ENCODE data around the gene RALGPS2.

RALGPS2 gene

GRCh38 chr1:178796013-178796412 lies 71.0 kb downstream of the RALGPS2 start:
- CTCF ChIA-PET, result no interaction called here
- TF ChIP-seq ZNF350 (tag by site-specific recombination; IDR thresholded peaks at IDR 0.05), result no peak
- no peak for TF ChIP-seq ZNF658 (tag by site-specific recombination; IDR thresholded peaks at IDR 0.05)
- no peak for TF ChIP-seq ZNF223 (tag by site-specific recombination; IDR thresholded peaks at IDR 0.05)
- no peak for TF ChIP-seq ZNF488 (tag by site-specific recombination; IDR thresholded peaks at IDR 0.05)
- TF ChIP-seq ZNF416 (tag by site-specific recombination; IDR thresholded peaks at IDR 0.05), result no peak
- TF ChIP-seq ZNF132 (tag by site-specific recombination; IDR thresholded peaks at IDR 0.05; ENCODE audit: borderline replicate concordance), result no peak
- TF ChIP-seq PRDM10 (tag by site-specific recombination; IDR thresholded peaks at IDR 0.05), result no peak
- no peak for TF ChIP-seq ZNF768 (tag by site-specific recombination; IDR thresholded peaks at IDR 0.05)
- no peak for TF ChIP-seq ZNF692 (tag by site-specific recombination; IDR thresholded peaks at IDR 0.05)
- TF ChIP-seq ZNF704 (tag by site-specific recombination; IDR thresholded peaks at IDR 0.05), result no peak
- no peak for TF ChIP-seq ZNF548 (tag by site-specific recombination; IDR thresholded peaks at IDR 0.05)
- TF ChIP-seq ZNF354C (tag by site-specific recombination; IDR thresholded peaks at IDR 0.05; ENCODE audit: borderline replicate concordance, low read depth), result no peak
- TF ChIP-seq OSR2 (tag by site-specific recombination; IDR thresholded peaks at IDR 0.05), result no peak
- TF ChIP-seq YY2 (tag by site-specific recombination; IDR thresholded peaks at IDR 0.05), result no peak
- no peak for TF ChIP-seq ZNF555 (tag by site-specific recombination; conservative IDR thresholded peaks at IDR 0.05)
- TF ChIP-seq ZNF521 (tag by site-specific recombination; IDR thresholded peaks at IDR 0.05), result no peak

GRCh38 chr1:178797590-178797989 lies 72.5 kb downstream of the RALGPS2 start:
- H3K4me3 ChIP-seq (ENCODE audit: low read depth, low read length), result no peak overlapping the region
- ChIA-PET POLR2A (no interaction called here), CTCF (interaction anchor here (0.6 to 1.2 kb wide), 2 partner anchors 23 to 802 kb away, joined by 4 read pairs; no protein-coding TSS in a partner anchor)
- no peaks in the 10 kb centered on the region for H3K36me3 ChIP-seq (ENCODE audit: control insufficient read depth in 2 of 2, insufficient read depth in 1 of 2, low read length in 2 of 2)
- H3K4me1 ChIP-seq (ENCODE audit: control insufficient read depth, insufficient read depth, low read length), result no peaks in the 10 kb centered on the region
- no peak overlapping the region for H3K27ac ChIP-seq (ENCODE audit: extremely low read depth, low read depth, low read length)
- no peaks in the 10 kb centered on the region for H3K9me3 ChIP-seq (ENCODE audit: control insufficient read depth, insufficient read depth, low read depth, low read length)
- TF ChIP-seq ZNF239 (tag by site-specific recombination; IDR thresholded peaks at IDR 0.05), result no peak
- no peak for TF ChIP-seq KLF10 (tag by site-specific recombination; IDR thresholded peaks at IDR 0.05)
- TF ChIP-seq PRDM6 (tag by site-specific recombination; IDR thresholded peaks at IDR 0.05), result no peak
- no peak for TF ChIP-seq ZFP3 (tag by site-specific recombination; IDR thresholded peaks at IDR 0.05; ENCODE audit: low read depth)
- TF ChIP-seq KLF9 (tag by site-specific recombination; IDR thresholded peaks at IDR 0.05; ENCODE audit: low read depth), result no peak
- TF ChIP-seq ZNF416 (tag by site-specific recombination; IDR thresholded peaks at IDR 0.05), result no peak
- TF ChIP-seq ZNF654 (tag by site-specific recombination; IDR thresholded peaks at IDR 0.05; ENCODE audit: low read depth), result no peak
- no peak for TF ChIP-seq ZNF555 (tag by site-specific recombination; conservative IDR thresholded peaks at IDR 0.05)
- no peak for TF ChIP-seq ZNF274 (IDR thresholded peaks at IDR 0.05; ENCODE audit: low read length)
- TF ChIP-seq ZNF274 (tag by site-specific recombination; IDR thresholded peaks at IDR 0.05; ENCODE audit: borderline replicate concordance), result no peak
- TF ChIP-seq ZNF266 (tag by site-specific recombination; IDR thresholded peaks at IDR 0.05; ENCODE audit: low read depth), result no peak
- TF ChIP-seq HOXC10 (CRISPR knock-in tag; IDR thresholded peaks at IDR 0.05), result no peak
- no peak for TF ChIP-seq ZNF223 (tag by site-specific recombination; IDR thresholded peaks at IDR 0.05)
- no peak for TF ChIP-seq RBAK (tag by site-specific recombination; IDR thresholded peaks at IDR 0.05)
- TF ChIP-seq ZNF561 (tag by site-specific recombination; IDR thresholded peaks at IDR 0.05; ENCODE audit: borderline replicate concordance), result no peak

More at GRCh38 chr1:178796013-178796412, 71.0 kb downstream of the RALGPS2 start:
- H3K36me3 ChIP-seq (ENCODE audit: control insufficient read depth in 2 of 2, insufficient read depth in 1 of 2, low read length in 2 of 2), result no peaks in the 10 kb centered on the region
- no peak overlapping the region for H3K4me3 ChIP-seq (ENCODE audit: low read depth, low read length)
- no peaks in the 10 kb centered on the region for H3K4me1 ChIP-seq (ENCODE audit: control insufficient read depth, insufficient read depth, low read length)
- H3K27ac ChIP-seq (ENCODE audit: extremely low read depth, low read depth, low read length), result no peak overlapping the region
- H3K9me3 ChIP-seq (ENCODE audit: control insufficient read depth, insufficient read depth, low read depth, low read length), result no peaks in the 10 kb centered on the region
- POLR2A ChIA-PET, result no interaction called here

Data from HEK293 (cell line).